GM19023 (cell line): ENCODE data around the gene RIF1.

Source experiments
- ATAC-seq: cut with Tn5 transposase; IDR thresholded peaks from one replicate; pipeline ENCODE4 v1.9.1; 2021; ENCODE audit warnings: mild to moderate bottlenecking, moderate library complexity; ENCODE audit not compliant: unreplicated experiment

RIF1 gene, protein sequence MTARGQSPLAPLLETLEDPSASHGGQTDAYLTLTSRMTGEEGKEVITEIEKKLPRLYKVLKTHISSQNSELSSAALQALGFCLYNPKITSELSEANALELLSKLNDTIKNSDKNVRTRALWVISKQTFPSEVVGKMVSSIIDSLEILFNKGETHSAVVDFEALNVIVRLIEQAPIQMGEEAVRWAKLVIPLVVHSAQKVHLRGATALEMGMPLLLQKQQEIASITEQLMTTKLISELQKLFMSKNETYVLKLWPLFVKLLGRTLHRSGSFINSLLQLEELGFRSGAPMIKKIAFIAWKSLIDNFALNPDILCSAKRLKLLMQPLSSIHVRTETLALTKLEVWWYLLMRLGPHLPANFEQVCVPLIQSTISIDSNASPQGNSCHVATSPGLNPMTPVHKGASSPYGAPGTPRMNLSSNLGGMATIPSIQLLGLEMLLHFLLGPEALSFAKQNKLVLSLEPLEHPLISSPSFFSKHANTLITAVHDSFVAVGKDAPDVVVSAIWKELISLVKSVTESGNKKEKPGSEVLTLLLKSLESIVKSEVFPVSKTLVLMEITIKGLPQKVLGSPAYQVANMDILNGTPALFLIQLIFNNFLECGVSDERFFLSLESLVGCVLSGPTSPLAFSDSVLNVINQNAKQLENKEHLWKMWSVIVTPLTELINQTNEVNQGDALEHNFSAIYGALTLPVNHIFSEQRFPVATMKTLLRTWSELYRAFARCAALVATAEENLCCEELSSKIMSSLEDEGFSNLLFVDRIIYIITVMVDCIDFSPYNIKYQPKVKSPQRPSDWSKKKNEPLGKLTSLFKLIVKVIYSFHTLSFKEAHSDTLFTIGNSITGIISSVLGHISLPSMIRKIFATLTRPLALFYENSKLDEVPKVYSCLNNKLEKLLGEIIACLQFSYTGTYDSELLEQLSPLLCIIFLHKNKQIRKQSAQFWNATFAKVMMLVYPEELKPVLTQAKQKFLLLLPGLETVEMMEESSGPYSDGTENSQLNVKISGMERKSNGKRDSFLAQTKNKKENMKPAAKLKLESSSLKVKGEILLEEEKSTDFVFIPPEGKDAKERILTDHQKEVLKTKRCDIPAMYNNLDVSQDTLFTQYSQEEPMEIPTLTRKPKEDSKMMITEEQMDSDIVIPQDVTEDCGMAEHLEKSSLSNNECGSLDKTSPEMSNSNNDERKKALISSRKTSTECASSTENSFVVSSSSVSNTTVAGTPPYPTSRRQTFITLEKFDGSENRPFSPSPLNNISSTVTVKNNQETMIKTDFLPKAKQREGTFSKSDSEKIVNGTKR (N-terminal part only)

GRCh38 chr2:151409601-151410484 is at the start of gene RIF1:
Gene RIF1, plus strand, starts transcription at chr2:151409902. Its CDS starts 522 bp downstream, at chr2:151410424.
- peak; percentile 95 for ATAC-seq

DNA sequence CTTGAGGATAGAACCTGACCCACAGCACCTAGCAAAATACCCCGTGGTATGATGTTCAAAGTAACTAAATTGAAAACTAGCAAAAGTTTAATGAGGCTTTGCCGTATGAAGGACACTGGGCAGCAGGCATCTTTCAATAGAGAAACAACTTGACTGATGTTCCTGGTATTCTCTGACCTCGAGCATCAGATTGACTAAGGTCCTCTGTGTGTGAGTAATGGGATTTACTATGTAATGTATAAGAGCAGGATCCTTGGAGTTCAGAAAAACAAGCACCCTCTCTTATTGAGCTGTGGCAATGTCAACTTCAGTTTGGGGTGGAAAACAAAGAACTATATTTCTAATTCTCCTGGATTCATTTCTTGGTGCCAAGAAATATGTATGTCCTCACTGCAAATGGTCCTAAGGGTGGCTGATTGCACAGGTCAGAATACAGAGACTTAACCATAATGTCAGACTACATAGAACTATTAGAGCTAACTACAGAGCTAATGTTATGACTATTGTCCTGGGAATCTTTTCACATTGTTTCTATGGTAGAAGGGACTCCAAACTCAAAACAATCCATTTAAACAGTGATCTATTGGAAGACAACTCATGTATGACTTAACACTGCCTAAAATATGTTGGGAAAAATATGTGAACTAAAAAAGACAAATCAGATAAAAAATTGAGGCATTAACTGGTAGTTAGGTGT is 47.9 kb upstream of the RIF1 start:
- ATAC-seq, result no peak

DNA sequence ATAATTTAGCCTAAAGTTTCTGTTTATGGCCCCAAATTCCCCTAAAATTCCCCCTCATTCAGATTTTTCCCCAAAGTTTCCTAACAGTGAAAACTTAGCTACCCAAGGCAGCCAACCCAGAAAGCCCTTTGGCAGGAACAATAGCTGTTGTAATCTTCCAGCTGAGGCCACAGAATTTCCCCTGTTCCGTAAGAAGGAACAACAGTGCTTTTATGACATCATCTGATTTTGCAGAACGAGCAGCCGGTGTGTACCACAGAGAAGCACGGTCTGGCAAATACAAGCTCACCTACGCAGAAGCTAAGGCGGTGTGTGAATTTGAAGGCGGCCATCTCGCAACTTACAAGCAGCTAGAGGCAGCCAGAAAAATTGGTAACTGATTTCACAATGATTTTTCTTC is 46.0 kb upstream of the RIF1 start:
- peak; percentile 81 for ATAC-seq

DNA sequence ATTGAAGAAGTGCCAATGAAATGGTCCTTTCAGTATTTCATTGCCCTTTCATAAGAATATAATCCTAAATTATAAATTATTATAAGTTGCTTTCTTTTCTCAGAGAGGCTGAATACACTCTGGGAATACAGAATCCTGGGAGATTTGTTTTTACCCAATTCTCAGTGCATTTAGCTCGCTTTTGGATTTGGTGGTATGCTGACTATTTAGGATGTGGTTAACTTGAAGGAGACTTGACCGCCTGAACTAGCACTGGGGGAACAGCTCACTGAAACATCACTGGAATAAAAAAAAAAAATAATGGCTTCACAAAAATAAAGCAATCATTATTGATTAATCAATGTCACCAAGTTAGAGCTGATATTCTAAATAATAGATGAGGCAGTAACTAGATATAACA is 42.1 kb upstream of the RIF1 start:
- no peak for ATAC-seq

DNA sequence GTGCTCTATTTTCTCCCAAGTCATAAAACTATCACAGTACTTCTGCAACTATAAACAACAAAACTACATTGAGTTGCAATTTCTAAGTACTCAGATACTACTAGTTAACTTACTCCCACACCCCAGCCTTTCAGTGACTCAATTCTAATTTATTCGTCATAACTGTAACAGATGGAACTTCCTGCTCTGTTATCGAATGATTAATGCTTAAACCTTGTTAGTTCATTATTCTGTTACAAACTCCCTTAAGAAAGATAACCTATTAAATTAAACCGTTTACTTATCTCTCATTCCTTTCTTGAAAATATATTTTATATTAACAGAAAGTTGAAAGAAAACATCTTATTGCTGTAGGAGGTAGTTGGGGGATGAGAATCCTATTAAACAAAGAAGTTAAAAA is 35.3 kb upstream of the RIF1 start:
- ATAC-seq, result peak; percentile 93

DNA sequence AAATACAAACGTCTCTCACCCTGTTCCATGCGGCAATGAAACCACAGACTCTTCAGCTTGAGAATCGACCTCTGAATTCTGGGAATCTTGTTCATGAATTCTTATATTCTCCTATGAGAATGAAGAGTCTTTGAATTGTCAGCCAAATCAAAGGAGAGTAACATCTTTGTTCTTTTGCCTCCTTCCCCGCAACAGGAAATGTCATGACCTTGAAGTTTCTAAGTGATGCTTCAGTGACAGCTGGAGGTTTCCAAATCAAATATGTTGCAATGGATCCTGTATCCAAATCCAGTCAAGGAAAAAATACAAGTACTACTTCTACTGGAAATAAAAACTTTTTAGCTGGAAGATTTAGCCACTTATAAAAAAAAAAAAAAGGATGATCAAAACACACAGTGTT is 30.5 kb upstream of the RIF1 start:
- ATAC-seq, result no peak

- no peak for ATAC-seq
Measured at GRCh38 chr2:151380580-151381235, 29.0 kb upstream of the RIF1 start.

- no peak for ATAC-seq
Measured at GRCh38 chr2:151381266-151381665, 28.4 kb upstream of the RIF1 start.

- ATAC-seq, result no peak
Measured at GRCh38 chr2:151388011-151388410, 21.7 kb upstream of the RIF1 start.

- ATAC-seq, result no peak
Measured at GRCh38 chr2:151391436-151391835, 18.3 kb upstream of the RIF1 start.

GRCh38 chr2:151394509-151394908 is 15.2 kb upstream of the RIF1 start:
- ATAC-seq, result no peak

DNA sequence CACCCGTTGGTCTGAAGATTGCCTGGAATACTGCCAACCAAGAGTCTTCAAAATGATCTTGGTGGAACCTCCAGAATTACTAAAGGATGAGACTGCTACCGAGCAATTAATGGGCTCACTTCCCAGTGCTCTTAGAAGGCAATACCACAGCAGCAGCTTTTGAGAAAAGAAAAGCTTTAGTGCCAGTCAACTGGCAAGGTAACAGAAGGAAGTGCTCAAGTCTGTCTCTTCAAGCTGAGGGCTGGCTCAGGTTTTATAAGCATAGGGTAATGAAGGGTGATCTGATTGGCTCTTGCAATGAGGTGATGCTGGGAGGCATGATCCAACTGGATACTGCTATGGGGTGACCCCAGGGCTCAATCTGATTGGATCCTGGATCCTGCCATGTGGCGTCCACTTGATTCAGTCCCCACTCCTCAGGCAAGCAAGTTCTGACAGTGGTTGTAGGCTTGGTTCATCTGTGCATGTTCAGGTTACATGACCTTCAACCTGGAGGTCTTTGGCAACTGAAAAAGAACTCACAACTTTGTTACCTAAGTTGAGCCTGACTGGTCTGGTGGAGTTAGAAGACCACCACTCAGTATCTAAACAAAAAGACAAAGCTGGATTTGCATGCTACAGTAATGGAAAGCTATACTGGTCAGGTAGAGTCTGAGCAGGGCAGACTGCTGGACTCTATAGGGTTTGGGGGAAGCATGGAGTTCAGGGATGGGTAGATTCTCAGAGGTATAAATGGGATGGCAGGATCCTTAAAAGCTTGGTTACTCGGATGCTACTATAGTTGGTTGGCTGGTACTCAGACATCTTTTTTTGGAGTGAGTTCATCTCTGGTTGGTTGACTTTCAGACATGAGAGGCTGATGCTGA is 14.0 kb upstream of the RIF1 start:
- no peak for ATAC-seq

GRCh38 chr2:151399981-151400380 is 9.7 kb upstream of the RIF1 start:
- no peak for ATAC-seq

- no peak for ATAC-seq
Measured at GRCh38 chr2:151401149-151401548, 8.6 kb upstream of the RIF1 start.

DNA sequence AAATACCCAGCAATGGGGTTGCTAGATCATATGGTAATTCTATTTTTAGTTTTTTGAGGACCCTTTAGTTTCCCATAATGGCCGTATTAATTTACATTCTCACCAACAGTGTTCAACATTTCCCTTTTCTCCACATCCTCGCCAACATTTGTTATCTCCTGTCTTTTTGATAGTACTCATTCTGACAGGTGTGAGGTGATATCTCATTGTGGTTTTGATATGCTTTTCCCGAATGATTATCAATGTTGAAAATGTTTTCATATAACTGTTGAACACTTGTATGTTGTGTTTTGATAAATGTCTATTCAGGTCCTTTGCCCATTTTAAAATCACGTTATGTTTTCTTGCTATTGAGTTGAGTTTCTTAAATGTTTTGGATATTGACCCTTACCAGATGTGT is 5.8 kb upstream of the RIF1 start:
- ATAC-seq, result no peak

GRCh38 chr2:151405376-151405775 is 4.3 kb upstream of the RIF1 start:
- ATAC-seq, result no peak

- no peak for ATAC-seq
Measured at GRCh38 chr2:151407281-151407680, 2.4 kb upstream of the RIF1 start.
